Vagina (tissue), 2 donors: ENCODE measurements around the gene WNK2.

Source experiments
- POLR2A ChIP-seq, 2 donors: fragments of 450-650 bp; IDR thresholded peaks; one replicate each; pipeline ENCODE4 v1.6.1; 2017; ENCODE audit warnings: antibody characterized with exemption in 2 of 2, mild to moderate bottlenecking in 2 of 2, moderate library complexity in 2 of 2
- POLR2AphosphoS5 ChIP-seq, 2 donors: sonication (generic); formaldehyde crosslinking; IDR thresholded peaks; one replicate each; pipeline ENCODE4 v1.9.0; 2017; ENCODE audit warnings: antibody characterized with exemption in 2 of 2, mild to moderate bottlenecking in 2 of 2, low read depth in 1 of 2; ENCODE audit not compliant: insufficient read depth in 1 of 2
- TF ChIP-seq, protein P1 (sequence below), 3 experiments: fragments of 450-650 bp in 2 of 3; fragments of 200-600 bp in 1 of 3; sonication (generic) in 1 of 3; IDR thresholded peaks; one replicate each; pipeline ENCODE4 v1.5.1; 2017 to 2019; ENCODE audit warnings: antibody characterized with exemption in 3 of 3, mild to moderate bottlenecking in 2 of 3, moderate library complexity in 2 of 3

GRCh38 chr9:93326654-93327053 is 142.7 kb downstream of the WNK2 start:
- TF ChIP-seq, protein P1, sequence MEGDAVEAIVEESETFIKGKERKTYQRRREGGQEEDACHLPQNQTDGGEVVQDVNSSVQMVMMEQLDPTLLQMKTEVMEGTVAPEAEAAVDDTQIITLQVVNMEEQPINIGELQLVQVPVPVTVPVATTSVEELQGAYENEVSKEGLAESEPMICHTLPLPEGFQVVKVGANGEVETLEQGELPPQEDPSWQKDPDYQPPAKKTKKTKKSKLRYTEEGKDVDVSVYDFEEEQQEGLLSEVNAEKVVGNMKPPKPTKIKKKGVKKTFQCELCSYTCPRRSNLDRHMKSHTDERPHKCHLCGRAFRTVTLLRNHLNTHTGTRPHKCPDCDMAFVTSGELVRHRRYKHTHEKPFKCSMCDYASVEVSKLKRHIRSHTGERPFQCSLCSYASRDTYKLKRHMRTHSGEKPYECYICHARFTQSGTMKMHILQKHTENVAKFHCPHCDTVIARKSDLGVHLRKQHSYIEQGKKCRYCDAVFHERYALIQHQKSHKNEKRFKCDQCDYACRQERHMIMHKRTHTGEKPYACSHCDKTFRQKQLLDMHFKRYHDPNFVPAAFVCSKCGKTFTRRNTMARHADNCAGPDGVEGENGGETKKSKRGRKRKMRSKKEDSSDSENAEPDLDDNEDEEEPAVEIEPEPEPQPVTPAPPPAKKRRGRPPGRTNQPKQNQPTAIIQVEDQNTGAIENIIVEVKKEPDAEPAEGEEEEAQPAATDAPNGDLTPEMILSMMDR (IDR thresholded peaks at IDR 0.05), result no peak
- TF ChIP-seq POLR2A (IDR thresholded peaks at IDR 0.05), result no peak
- no peak for TF ChIP-seq POLR2AphosphoS5 (IDR thresholded peaks at IDR 0.05; ENCODE audit: insufficient read depth in 1 of 2, low read depth in 1 of 2)
